GM21447 (cell line): Measurements from ENCODE around the gene ABCD1.

Experiments used
- ATAC-seq: cut with Tn5 transposase; IDR thresholded peaks from one replicate; pipeline ENCODE4 v1.9.1; 2021; ENCODE audit not compliant: unreplicated experiment

Gene ABCD1

DNA sequence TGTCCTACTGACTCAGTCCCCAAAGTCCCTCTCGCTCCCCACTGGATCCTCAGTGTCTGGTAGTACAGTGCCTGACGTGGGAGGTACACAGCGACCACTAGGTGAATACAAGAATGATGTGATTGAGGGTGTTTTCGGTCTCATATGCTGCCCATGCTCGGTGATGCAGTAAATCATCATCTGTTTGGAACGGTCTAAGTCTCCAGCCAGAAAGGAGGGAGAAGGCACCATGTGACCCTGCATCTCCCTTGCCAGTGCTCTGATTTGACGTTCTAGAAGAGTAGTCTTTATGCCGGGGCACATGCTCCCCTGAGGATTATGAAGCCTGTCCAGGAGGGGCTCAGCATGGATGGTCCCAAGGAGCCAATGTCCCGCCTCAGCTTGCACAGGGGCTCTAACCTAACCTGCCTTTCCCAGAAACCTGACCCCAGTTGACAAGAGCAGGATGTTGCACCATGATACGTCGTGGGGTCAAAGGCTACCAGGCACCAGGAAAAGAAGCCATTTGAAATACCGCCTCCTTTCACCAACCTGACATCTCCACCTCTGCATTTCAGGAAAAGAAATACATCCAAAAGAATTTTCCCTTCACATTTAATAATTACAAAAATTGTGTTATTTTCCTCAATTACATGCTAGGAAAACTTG is 25.6 kb downstream of the ABCD1 start:
- no peak for ATAC-seq

DNA sequence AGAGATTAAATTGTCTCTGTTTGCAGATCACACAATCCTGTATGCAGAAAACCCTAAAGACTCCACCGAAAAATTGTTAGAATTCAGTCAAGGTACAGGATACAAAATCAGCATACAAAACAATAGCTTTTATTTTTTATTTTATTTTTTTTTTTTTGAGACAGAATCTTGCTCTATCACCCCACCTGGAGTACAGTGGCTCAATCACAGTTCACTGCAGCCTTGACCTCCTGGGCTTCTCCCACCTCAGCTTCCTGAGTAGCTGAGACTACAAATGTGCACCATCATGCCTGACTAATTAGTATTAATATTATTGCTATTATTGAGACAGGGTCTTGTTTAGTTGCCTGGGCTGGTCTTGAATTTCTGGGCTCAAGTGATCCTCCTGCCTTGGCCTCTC is 30.5 kb downstream of the ABCD1 start:
- no peak for ATAC-seq

DNA sequence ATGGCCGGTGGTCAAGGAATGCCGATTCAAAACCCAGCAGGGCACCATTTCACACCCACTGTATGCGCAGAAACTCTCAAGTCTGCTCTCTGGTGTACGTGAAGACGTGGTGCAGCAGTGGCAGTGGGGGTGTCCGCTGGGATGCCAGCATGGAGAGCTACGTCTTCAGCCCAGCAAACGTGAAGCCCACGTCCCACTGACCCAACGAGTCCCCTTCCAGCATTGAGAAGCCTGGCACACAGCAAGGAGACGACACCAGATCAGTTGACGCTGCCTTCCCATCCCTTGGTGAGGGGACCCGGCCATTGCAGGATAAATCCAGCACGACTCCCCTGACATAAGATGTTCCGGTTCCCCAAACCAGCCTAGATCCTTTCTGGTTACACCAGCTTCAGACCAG is 37.2 kb downstream of the ABCD1 start:
- ATAC-seq = no peak

DNA sequence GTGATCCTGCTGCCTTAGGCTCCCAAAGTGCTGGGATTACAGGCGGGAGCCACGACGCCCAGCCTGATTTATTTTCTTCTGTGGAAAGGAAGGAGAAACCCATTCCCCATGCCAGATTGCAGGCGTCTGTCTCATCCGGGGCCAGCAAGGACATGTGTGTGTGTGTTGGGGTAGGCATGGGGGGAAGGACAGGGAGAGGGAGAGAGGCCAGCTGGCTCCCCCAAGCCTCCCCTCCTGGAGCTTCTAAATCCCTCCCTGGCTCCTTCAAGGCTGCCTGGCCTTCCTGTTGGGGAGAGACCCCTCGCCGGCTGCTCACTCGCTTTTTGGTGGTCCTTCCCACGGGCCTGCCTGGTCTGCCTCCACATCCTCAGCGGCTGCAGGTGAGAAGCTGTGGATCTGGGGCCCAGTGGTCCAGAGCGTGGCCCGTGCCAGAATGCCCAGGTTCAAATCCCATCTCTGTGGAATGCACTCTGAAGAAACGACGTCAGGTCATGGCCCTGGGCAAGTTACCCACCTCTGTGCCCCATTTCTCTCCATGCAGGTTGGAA is 38.0 kb downstream of the ABCD1 start:
- no peak for ATAC-seq

DNA sequence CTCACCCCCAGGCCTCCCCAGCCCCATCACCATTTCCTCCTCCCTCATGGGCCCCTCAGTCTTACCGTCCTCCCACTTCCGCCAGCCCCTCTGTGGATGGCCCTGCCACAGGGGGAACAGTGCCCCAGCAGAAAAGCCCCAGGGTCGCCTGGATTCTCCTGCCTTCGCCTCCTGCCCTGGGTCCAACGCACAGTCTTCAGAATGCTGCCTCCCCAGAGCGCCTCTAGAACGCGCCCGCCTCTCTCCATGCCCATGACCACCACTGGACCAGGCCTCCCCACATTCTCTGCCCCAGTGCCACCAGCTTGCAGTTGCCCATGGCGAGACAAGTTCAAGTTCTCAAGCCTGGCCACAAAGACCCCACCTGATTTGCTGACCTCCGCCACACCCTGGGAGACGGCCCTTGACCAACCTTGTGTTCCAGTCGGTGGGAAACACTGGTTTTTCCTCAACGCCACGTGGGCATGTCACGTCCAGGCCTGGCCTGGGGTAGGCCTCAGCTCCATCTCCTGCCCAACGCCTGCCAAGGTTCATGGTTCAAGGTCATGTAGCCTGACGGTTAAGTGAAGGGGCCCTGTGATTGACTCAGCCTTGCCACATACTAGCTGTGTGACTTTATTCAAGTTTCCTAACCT is 38.8 kb downstream of the ABCD1 start:
- no peak for ATAC-seq

DNA sequence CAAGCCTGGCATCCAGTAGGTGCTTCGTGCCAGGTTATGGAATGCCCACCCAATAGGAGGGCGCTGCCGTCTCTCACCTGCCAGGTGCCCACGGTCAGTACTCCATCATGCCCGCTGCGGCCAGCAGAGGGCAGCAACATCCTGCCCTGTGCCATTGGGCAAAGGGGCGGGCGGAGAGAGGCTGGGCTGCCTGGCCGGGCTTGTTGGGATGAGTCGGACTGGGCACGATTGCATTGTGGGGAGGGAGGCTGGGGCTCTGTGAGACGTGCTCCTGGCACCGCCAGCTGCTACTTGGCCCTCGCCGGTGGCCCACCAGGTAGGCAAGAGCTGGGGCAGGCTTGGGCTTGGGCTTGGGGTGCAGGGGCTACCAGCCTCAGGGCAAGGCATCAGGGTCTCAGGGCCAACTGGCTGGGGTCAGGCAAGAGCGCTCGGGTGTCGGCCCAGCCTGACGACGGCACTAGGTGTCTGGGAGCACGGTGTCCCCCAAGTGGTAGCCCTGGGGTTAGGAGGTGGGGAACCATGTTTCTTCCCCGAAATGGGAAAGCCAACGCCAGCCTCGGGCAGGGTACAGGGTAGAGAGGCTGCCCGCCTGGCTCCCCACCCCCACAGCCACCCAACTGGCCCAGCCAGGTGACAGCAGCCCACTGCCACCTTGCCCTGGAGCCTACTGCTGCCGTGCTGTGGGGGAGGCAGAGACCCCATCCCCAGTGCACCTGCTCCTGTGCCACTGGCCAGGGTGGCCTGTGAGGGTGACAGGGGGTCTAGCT is 39.5 kb downstream of the ABCD1 start, which contains the start of gene PLXNB3:
Gene PLXNB3, plus strand, starts transcription at position 261 of the 767 bp plus-strand sequence. CDS start 1,287 bp downstream, outside the sequence.
- no peak for ATAC-seq

GRCh38 chrX:153764786-153765137 is 40.1 kb downstream of the ABCD1 start:
- no peak for ATAC-seq

DNA sequence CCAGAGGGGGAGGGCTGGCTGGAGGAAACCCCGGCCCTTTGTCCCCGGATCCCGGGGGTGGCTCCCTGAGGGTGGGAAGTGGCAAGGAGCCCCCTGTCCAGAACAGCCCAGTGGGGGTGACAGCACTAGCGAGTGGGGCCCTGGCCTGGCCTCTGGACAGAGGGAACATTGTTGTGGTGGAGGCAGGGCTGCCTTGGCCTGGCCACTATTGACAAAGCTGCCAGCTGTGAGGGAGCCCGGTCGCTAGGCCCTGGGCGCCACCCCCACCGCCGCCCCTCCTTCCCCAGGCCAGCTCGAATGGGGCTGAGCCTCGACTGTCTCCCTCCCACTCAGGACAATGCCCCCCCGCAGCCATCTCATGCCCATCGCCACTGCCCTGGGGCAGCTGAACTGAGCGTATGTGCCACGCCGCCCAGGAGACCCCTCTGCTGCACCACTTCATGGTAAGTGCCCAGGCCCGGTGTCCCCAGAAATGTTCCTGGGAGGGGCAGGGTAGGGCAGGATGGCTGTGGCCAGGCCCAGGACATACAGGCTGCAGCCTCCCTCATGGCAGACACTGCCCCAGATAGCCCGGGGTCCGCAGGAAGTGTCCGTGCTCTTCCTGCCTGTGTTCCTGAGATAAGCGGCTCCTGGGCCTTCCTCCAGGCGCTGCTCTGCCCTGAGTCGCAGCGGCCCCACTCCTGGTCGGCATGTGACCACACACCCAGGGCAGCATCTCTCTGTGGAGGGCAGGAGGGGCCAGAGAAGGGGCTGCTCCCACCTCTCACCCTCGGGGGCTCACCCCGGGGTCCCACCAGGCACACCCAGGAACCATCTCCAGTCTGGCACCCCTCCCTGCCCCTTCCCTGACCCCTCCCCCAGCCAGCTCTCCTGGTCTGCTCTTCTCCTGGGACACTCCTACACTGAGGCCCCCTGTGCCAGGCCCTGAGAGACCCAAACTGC is 40.8 kb downstream of the ABCD1 start:
- no peak for ATAC-seq

GRCh38 chrX:153766098-153766817 is 41.6 kb downstream of the ABCD1 start:
- ATAC-seq = no peak

- ATAC-seq = no peak
Observed at GRCh38 chrX:153766871-153767673, 42.4 kb downstream of the ABCD1 start.

GRCh38 chrX:153767674-153768055 is 43.0 kb downstream of the ABCD1 start:
- no peak for ATAC-seq

- no peak for ATAC-seq
Observed at GRCh38 chrX:153768311-153769157, 43.9 kb downstream of the ABCD1 start.

GRCh38 chrX:153769158-153769864 is 44.7 kb downstream of the ABCD1 start:
- ATAC-seq = no peak

GRCh38 chrX:153769865-153770600 is 45.4 kb downstream of the ABCD1 start:
- ATAC-seq = no peak

DNA sequence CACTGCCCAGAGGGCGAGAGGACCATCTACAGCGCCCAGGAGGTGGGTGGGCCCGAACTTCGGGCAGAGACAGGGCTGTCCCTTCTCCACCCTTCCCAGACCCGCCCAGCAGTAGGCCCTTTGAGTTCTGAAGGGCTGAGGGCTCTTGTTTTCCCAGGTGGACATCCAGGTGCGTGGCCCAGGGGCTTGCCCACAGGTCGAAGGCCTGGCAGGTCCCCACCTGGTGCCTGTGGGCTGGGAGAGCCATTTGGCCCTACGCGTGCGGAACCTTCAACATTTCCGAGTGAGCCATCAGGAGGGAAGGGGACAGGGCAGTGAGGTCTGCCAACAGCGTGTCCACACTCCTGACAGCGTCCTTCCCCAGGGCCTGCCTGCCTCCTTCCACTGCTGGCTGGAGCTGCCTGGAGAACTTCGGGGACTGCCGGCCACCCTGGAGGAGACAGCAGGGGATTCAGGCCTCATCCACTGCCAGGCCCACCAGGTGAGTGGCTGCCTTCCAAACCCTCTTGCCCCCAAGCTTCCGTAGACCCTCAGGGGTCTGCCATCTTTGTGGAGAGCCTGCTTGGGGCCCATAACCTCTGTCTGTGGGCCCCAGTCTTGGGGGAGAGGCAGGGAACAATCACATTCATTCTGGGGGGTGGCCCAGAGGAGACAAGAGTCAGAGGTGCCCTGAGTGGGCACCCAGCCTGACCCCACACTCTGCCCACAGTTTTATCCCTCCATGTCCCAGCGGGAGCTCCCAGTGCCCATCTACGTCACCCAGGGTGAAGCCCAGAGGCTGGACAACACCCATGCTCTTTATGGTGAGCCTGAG is 46.2 kb downstream of the ABCD1 start:
- no peak for ATAC-seq
